HEK293T (cell line): ENCODE results near the gene BMAL1.

ENCODE experiments used
- ARNT ChIP-seq: fragments of 450-650 bp; IDR thresholded peaks from 2 replicates; pipeline ENCODE4 v1.6.1; 2017; ENCODE audit warnings: mild to moderate bottlenecking
- BHLHE40 ChIP-seq: fragments of 450-650 bp; IDR thresholded peaks from 2 replicates; pipeline ENCODE4 v1.6.1; 2016; ENCODE audit warnings: mild to moderate bottlenecking, moderate library complexity, borderline replicate concordance
- ELF4 ChIP-seq: fragments of 450-650 bp; IDR thresholded peaks from 2 replicates; pipeline ENCODE4 v1.6.1; 2017; ENCODE audit warnings: antibody characterized with exemption
- FOXA1 ChIP-seq: fragments of 450-650 bp; IDR thresholded peaks from 2 replicates; pipeline ENCODE4 v1.6.1; 2016; ENCODE audit warnings: mild to moderate bottlenecking
- FOXK2 ChIP-seq: fragments of 450-650 bp; IDR thresholded peaks from 2 replicates; pipeline ENCODE4 v1.6.1; 2016; ENCODE audit warnings: mild to moderate bottlenecking
- LEF1 ChIP-seq: fragments of 450-650 bp; IDR thresholded peaks from 2 replicates; pipeline ENCODE4 v1.6.1; 2017; ENCODE audit warnings: mild to moderate bottlenecking, borderline replicate concordance
- NFRKB ChIP-seq: fragments of 450-650 bp; IDR thresholded peaks from 2 replicates; pipeline ENCODE4 v1.6.1; 2016; ENCODE audit warnings: mild to moderate bottlenecking, moderate library complexity
- SP1 ChIP-seq: fragments of 450-650 bp; IDR thresholded peaks from 2 replicates; pipeline ENCODE4 v1.6.1; 2017
- SUZ12 ChIP-seq: fragments of 450-650 bp; IDR thresholded peaks from 2 replicates; pipeline ENCODE4 v1.6.1; 2016; ENCODE audit warnings: mild to moderate bottlenecking
- TARDBP ChIP-seq: fragments of 450-650 bp; IDR thresholded peaks from 2 replicates; pipeline ENCODE4 v1.6.1; 2016
- TF ChIP-seq, protein P1 (sequence below): fragments of 450-650 bp; IDR thresholded peaks from 2 replicates; pipeline ENCODE4 v1.6.1; 2016

DNA sequence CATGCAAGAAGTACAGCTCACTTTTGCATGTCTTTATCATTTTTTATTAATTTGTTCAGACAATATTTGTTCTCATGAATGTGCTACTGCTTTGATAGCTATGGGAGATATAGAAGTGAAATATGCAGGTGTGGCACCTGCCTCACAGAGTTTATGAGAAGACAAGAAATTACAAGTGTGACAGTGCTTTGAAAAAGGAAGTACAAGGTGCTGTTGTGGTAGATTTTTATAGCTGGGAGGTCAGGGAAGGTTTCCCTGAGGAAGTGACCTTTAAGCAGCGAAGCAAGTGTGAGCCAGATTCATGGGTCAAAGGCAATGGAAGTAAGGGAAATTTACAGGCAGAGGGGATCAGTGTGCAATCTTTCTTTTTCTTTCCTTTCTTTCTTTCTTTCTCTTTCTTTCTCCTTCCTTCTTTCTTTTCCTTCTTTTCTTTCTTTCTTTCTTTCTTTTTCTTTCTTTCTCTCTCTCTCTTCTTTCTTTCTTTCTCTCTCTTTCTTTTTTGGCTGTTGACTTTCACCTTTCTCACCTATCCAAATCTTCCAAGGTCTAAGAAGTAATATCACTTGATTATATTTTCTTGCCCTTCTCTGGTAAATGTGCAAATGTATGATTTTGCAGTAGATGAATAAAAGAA is 6.4 kb upstream of the BMAL1 start:
- TF ChIP-seq, protein P1, sequence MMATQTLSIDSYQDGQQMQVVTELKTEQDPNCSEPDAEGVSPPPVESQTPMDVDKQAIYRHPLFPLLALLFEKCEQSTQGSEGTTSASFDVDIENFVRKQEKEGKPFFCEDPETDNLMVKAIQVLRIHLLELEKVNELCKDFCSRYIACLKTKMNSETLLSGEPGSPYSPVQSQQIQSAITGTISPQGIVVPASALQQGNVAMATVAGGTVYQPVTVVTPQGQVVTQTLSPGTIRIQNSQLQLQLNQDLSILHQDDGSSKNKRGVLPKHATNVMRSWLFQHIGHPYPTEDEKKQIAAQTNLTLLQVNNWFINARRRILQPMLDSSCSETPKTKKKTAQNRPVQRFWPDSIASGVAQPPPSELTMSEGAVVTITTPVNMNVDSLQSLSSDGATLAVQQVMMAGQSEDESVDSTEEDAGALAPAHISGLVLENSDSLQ = no peak
- TF ChIP-seq FOXA1 (no peak), FOXK2 (no peak), TARDBP (no peak), LEF1 (no peak), BHLHE40 (no peak), SUZ12 (no peak), SP1 (no peak), ARNT (no peak), ELF4 (no peak), NFRKB (no peak)
